ENCODE results near the gene PCNX1.
"Not testable (repeated sequence)": the region's sequence is repeated elsewhere in the genome, so short reads cannot be mapped to it uniquely, and the experiment has no call there.

PCNX1 gene

GRCh38 chr14:71141701-71142374 is 234.6 kb downstream of the PCNX1 start:
- Histone ChIP-seq H3K27me3 (replicated peaks; ENCODE audit: control insufficient read depth, insufficient read depth, low read length) (no peaks in the 10 kb centered on the region), H3K4me3 (replicated peaks; ENCODE audit: low read depth, low read length) (no peak overlapping the region), H3K36me3 (ENCODE audit: control insufficient read depth, insufficient read depth, low read length) (no peaks in the 10 kb centered on the region)
- DNase-seq (ENCODE audit: extremely low read depth, insufficient read length): no peak
- no peak for TF ChIP-seq CTCF (IDR thresholded peaks at IDR 0.05; ENCODE audit: insufficient read depth, low read length, poor library complexity, severe bottlenecking)

- Histone ChIP-seq H3K27me3 (replicated peaks; ENCODE audit: control insufficient read depth, insufficient read depth, low read length) (no peaks in the 10 kb centered on the region), H3K36me3 (ENCODE audit: control insufficient read depth, insufficient read depth, low read length) (no peaks in the 10 kb centered on the region), H3K4me3 (replicated peaks; ENCODE audit: low read depth, low read length) (no peak overlapping the region)
- DNase-seq (ENCODE audit: extremely low read depth, insufficient read length): peak; percentile 39
- no peak for TF ChIP-seq CTCF (IDR thresholded peaks at IDR 0.05; ENCODE audit: insufficient read depth, low read length, poor library complexity, severe bottlenecking)
Observed at GRCh38 chr14:71142375-71143038, 235.2 kb downstream of the PCNX1 start.

- H3K4me3 ChIP-seq (replicated peaks; ENCODE audit: low read depth, low read length): no peak overlapping the region
Observed at GRCh38 chr14:71143381-71144290, 236.4 kb downstream of the PCNX1 start.

GRCh38 chr14:71147335-71147734 is 240.1 kb downstream of the PCNX1 start:
- DNase-seq (ENCODE audit: extremely low read depth, insufficient read length); H3K36me3 ChIP-seq (ENCODE audit: control insufficient read depth, insufficient read depth, low read length); H3K27me3 ChIP-seq (replicated peaks; ENCODE audit: control insufficient read depth, insufficient read depth, low read length); H3K4me3 ChIP-seq (replicated peaks; ENCODE audit: low read depth, low read length): not testable (repeated sequence)

More at GRCh38 chr14:71143381-71144290, 236.4 kb downstream of the PCNX1 start:
- TF ChIP-seq CTCF (IDR thresholded peaks at IDR 0.05; ENCODE audit: insufficient read depth, low read length, poor library complexity, severe bottlenecking): no peak
- Histone ChIP-seq H3K27me3 (replicated peaks; ENCODE audit: control insufficient read depth, insufficient read depth, low read length) (no peaks in the 10 kb centered on the region), H3K36me3 (ENCODE audit: control insufficient read depth, insufficient read depth, low read length) (no peaks in the 10 kb centered on the region)
- DNase-seq (ENCODE audit: extremely low read depth, insufficient read length): no peak

- DNase-seq (ENCODE audit: extremely low read depth, insufficient read length): no peak
- no peak overlapping the region for H3K4me3 ChIP-seq (replicated peaks; ENCODE audit: low read depth, low read length)
- H3K27me3 ChIP-seq (replicated peaks; ENCODE audit: control insufficient read depth, insufficient read depth, low read length): no peaks in the 10 kb centered on the region
- no peaks in the 10 kb centered on the region for H3K36me3 ChIP-seq (ENCODE audit: control insufficient read depth, insufficient read depth, low read length)
- TF ChIP-seq CTCF (IDR thresholded peaks at IDR 0.05; ENCODE audit: insufficient read depth, low read length, poor library complexity, severe bottlenecking): no peak
Observed at GRCh38 chr14:71148627-71149026, 241.4 kb downstream of the PCNX1 start.

- no peak for TF ChIP-seq CTCF (IDR thresholded peaks at IDR 0.05; ENCODE audit: insufficient read depth, low read length, poor library complexity, severe bottlenecking)
- no peak overlapping the region for H3K4me3 ChIP-seq (replicated peaks; ENCODE audit: low read depth, low read length)
- DNase-seq (ENCODE audit: extremely low read depth, insufficient read length): no peak
- H3K27me3 ChIP-seq (replicated peaks; ENCODE audit: control insufficient read depth, insufficient read depth, low read length): no peaks in the 10 kb centered on the region
- H3K36me3 ChIP-seq (ENCODE audit: control insufficient read depth, insufficient read depth, low read length): no peaks in the 10 kb centered on the region
Observed at GRCh38 chr14:71150737-71151136, 243.5 kb downstream of the PCNX1 start.
